DND-41 (cell line): Measurements from ENCODE around the gene SENP7.
"Not testable (repeated sequence)": the region's sequence is repeated elsewhere in the genome, so short reads cannot be mapped to it uniquely, and the experiment has no call there.

Experiments used
- ATAC-seq: fragments of 200-7000 bp; cut with Tn5 transposase; 3 replicates; pipeline ENCODE4 v1.9.1; 2021; ENCODE audit warnings: low read depth; ENCODE audit not compliant: insufficient read depth
- DNase-seq: peaks from one replicate; pipeline ENCODE4 v3.0.0-alpha.2; 2020
- H2AFZ ChIP-seq: 2 replicates; pipeline ENCODE4 v1.6.0; 2012; ENCODE audit warnings: low read depth, low read length
- H3K27ac ChIP-seq: 2 replicates; pipeline ENCODE4 v1.5.1; 2012; ENCODE audit warnings: low read length, inconsistent platforms
- H3K27me3 ChIP-seq: fragments of 200-600 bp; sonication (generic); 2 replicates; pipeline ENCODE4 v1.6.0; 2012; ENCODE audit warnings: low read length, mild to moderate bottlenecking, inconsistent platforms; ENCODE audit not compliant: insufficient read depth, poor library complexity
- H3K36me3 ChIP-seq: 2 replicates; pipeline ENCODE4 v1.5.1; 2012; ENCODE audit warnings: low read length, inconsistent platforms; ENCODE audit not compliant: insufficient read depth
- H3K4me1 ChIP-seq: 2 replicates; pipeline ENCODE4 v1.5.1; 2012; ENCODE audit warnings: mild to moderate bottlenecking, low read length; ENCODE audit not compliant: insufficient read depth
- H3K4me2 ChIP-seq: 2 replicates; pipeline ENCODE4 v1.6.0; 2012; ENCODE audit warnings: mild to moderate bottlenecking, moderate library complexity, low read length, inconsistent platforms; ENCODE audit not compliant: insufficient read depth
- H3K4me3 ChIP-seq, 2 experiments: fragments of 200-600 bp in 1 of 2; shearing (Covaris generic) in 1 of 2; 2 replicates each; pipeline ENCODE4 v1.5.1; 2012 to 2016; ENCODE audit warnings: inconsistent platforms in 2 of 2, low read length in 2 of 2, mild to moderate bottlenecking in 2 of 2, low read depth in 1 of 2, moderate library complexity in 1 of 2
- H3K79me2 ChIP-seq: 2 replicates; pipeline ENCODE4 v1.6.0; 2012; ENCODE audit warnings: low read length, inconsistent platforms; ENCODE audit not compliant: insufficient read depth
- H3K9ac ChIP-seq: 2 replicates; pipeline ENCODE4 v1.6.0; 2012; ENCODE audit warnings: low read depth, mild to moderate bottlenecking, inconsistent platforms, low read length, moderate library complexity
- H3K9me3 ChIP-seq: 2 replicates; pipeline ENCODE4 v1.5.1; 2012; ENCODE audit warnings: low read length, moderate library complexity, mild to moderate bottlenecking, inconsistent platforms; ENCODE audit not compliant: insufficient read depth, severe bottlenecking
- H4K20me1 ChIP-seq: 2 replicates; pipeline ENCODE4 v1.6.0; 2012; ENCODE audit warnings: low read length; ENCODE audit not compliant: insufficient read depth
- CTCF ChIP-seq: IDR thresholded peaks from 2 replicates; pipeline ENCODE4 v1.5.1; 2012; ENCODE audit warnings: borderline replicate concordance, low read length, moderate library complexity, mild to moderate bottlenecking; ENCODE audit not compliant: poor library complexity, severe bottlenecking; ENCODE audit errors: extremely low read depth
- EZH2 ChIP-seq: IDR thresholded peaks from 3 replicates; pipeline ENCODE4 v1.6.1; 2012; ENCODE audit warnings: borderline replicate concordance, low read depth, mild to moderate bottlenecking, moderate library complexity, low read length, inconsistent platforms; ENCODE audit not compliant: severe bottlenecking

Gene SENP7

GRCh38 chr3:101458387-101458786 is 54.6 kb downstream of the SENP7 start:
- H3K4me1 ChIP-seq: no peaks in the 10 kb centered on the region
- H2AFZ ChIP-seq: no peak overlapping the region
- no peaks in the 10 kb centered on the region for H4K20me1 ChIP-seq
- no peaks in the 10 kb centered on the region for H3K27me3 ChIP-seq
- ATAC-seq: no peak
- H3K4me3 ChIP-seq: no peak overlapping the region
- no peak overlapping the region for H3K27ac ChIP-seq
- peaks cover 25% of the 10 kb centered on the region for H3K36me3 ChIP-seq
- no peak for DNase-seq
- no peak overlapping the region for H3K4me2 ChIP-seq
- H3K79me2 ChIP-seq: peaks cover 14% of the 10 kb centered on the region; the same call in 1 of the 2 replicates
- H3K9me3 ChIP-seq: no peaks in the 10 kb centered on the region
- H3K9ac ChIP-seq: no peak overlapping the region
- no peak for TF ChIP-seq EZH2
- TF ChIP-seq CTCF: no peak

GRCh38 chr3:101454629-101455028 is 58.4 kb downstream of the SENP7 start:
- TF ChIP-seq EZH2: no peak
- no peak for TF ChIP-seq CTCF
- Histone ChIP-seq H3K27me3 (no peaks in the 10 kb centered on the region), H2AFZ (no peak overlapping the region), H3K36me3 (peaks cover 25% of the 10 kb centered on the region), H3K9ac (no peak overlapping the region), H3K9me3 (no peaks in the 10 kb centered on the region), H3K4me1 (no peaks in the 10 kb centered on the region), H3K79me2 (0 out of 2 replicates have a peak, but pooled peaks cover 3% of the 10 kb centered on the region), H4K20me1 (no peaks in the 10 kb centered on the region), H3K4me2 (no peak overlapping the region), H3K4me3 (no peak overlapping the region), H3K27ac (no peak overlapping the region)
- no peak for ATAC-seq
- DNase-seq: no peak

- Histone ChIP-seq H3K27me3 (no peaks in the 10 kb centered on the region), H3K4me2 (no peak overlapping the region), H3K36me3 (peaks cover 25% of the 10 kb centered on the region), H3K9me3 (no peaks in the 10 kb centered on the region), H3K79me2 (0 out of 2 replicates have a peak, but pooled peaks cover under 1% of the 10 kb centered on the region), H3K9ac (no peak overlapping the region), H3K4me1 (no peaks in the 10 kb centered on the region), H3K4me3 (no peak overlapping the region), H4K20me1 (no peaks in the 10 kb centered on the region), H3K27ac (no peak overlapping the region), H2AFZ (no peak overlapping the region)
- DNase-seq (no peak), ATAC-seq (no peak)
- TF ChIP-seq EZH2: no peak
Observed at GRCh38 chr3:101453961-101454360, 59.1 kb downstream of the SENP7 start.

GRCh38 chr3:101438641-101439040 is 74.4 kb downstream of the SENP7 start:
- not testable (repeated sequence) for H3K36me3 ChIP-seq, H3K27me3 ChIP-seq, H3K4me3 ChIP-seq, H4K20me1 ChIP-seq, H3K9ac ChIP-seq, DNase-seq, H2AFZ ChIP-seq, H3K4me1 ChIP-seq, ATAC-seq, H3K9me3 ChIP-seq, H3K4me2 ChIP-seq, H3K27ac ChIP-seq
- peaks cover 31% of the 10 kb centered on the region for H3K79me2 ChIP-seq

GRCh38 chr3:101433652-101434051 is 79.4 kb downstream of the SENP7 start:
- DNase-seq (no peak), ATAC-seq (no peak)
- Histone ChIP-seq H3K9ac (no peak overlapping the region), H3K9me3 (peaks cover 12% of the 10 kb centered on the region), H3K4me3 (no peak overlapping the region), H2AFZ (no peak overlapping the region), H4K20me1 (no peaks in the 10 kb centered on the region), H3K79me2 (peaks cover 37% of the 10 kb centered on the region), H3K27me3 (no peaks in the 10 kb centered on the region), H3K27ac (no peak overlapping the region), H3K4me1 (no peaks in the 10 kb centered on the region), H3K36me3 (no peaks in the 10 kb centered on the region; the same call in 1 of the 2 replicates), H3K4me2 (no peak overlapping the region)
- TF ChIP-seq CTCF (no peak), EZH2 (no peak)
